Body of pancreas (tissue), 4 donors: Measurements from ENCODE around the gene NAIF1.

Experiments
- CTCF ChIP-seq, 7 experiments: fragments of 450-650 bp in 4 of 7; fragments of 200-600 bp in 3 of 7; sonication (generic) in 3 of 7; IDR thresholded peaks; one replicate each; pipeline ENCODE4 v1.5.1; 2016 to 2019; ENCODE audit warnings: antibody characterized with exemption in 7 of 7
- POLR2A ChIP-seq, 3 donors: fragments of 450-650 bp; IDR thresholded peaks; one replicate each; pipeline ENCODE4 v1.6.1; 2016; ENCODE audit warnings: antibody characterized with exemption in 3 of 3, mild to moderate bottlenecking in 2 of 3

GRCh38 chr9:128097543-128098296 is 30.6 kb upstream of the NAIF1 start:
- no peak for TF ChIP-seq CTCF (IDR thresholded peaks at IDR 0.05)
- TF ChIP-seq POLR2A (IDR thresholded peaks at IDR 0.05), result no peak
